Esophagus squamous epithelium (tissue), 4 donors: ENCODE data around the gene PLPP4.

ENCODE experiments used
- POLR2A ChIP-seq, 4 donors: fragments of 450-650 bp; IDR thresholded peaks; one replicate each; pipeline ENCODE4 v1.6.1; 2017; ENCODE audit warnings: antibody characterized with exemption in 4 of 4, mild to moderate bottlenecking in 4 of 4, moderate library complexity in 3 of 4
- TF ChIP-seq, protein P1 (sequence below), 6 experiments: fragments of 450-650 bp in 4 of 6; fragments of 200-600 bp in 2 of 6; sonication (generic) in 2 of 6; IDR thresholded peaks; one replicate each; pipeline ENCODE4 v1.5.1; 2016 to 2019; ENCODE audit warnings: antibody characterized with exemption in 6 of 6, mild to moderate bottlenecking in 4 of 6, moderate library complexity in 4 of 6

- TF ChIP-seq, protein P1, sequence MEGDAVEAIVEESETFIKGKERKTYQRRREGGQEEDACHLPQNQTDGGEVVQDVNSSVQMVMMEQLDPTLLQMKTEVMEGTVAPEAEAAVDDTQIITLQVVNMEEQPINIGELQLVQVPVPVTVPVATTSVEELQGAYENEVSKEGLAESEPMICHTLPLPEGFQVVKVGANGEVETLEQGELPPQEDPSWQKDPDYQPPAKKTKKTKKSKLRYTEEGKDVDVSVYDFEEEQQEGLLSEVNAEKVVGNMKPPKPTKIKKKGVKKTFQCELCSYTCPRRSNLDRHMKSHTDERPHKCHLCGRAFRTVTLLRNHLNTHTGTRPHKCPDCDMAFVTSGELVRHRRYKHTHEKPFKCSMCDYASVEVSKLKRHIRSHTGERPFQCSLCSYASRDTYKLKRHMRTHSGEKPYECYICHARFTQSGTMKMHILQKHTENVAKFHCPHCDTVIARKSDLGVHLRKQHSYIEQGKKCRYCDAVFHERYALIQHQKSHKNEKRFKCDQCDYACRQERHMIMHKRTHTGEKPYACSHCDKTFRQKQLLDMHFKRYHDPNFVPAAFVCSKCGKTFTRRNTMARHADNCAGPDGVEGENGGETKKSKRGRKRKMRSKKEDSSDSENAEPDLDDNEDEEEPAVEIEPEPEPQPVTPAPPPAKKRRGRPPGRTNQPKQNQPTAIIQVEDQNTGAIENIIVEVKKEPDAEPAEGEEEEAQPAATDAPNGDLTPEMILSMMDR (IDR thresholded peaks at IDR 0.05) = no peak
- TF ChIP-seq POLR2A (IDR thresholded peaks at IDR 0.05) = no peak
Measured at GRCh38 chr10:120429395-120429794, 27.6 kb upstream of the PLPP4 start.
